NCI-H146 (cell line): ENCODE measurements around the gene EFCAB6.

Experiments used
- DNase-seq: peaks from one replicate; lab custom pipeline; 2025; lab: John Stamatoyannopoulos, UW

EFCAB6 gene

GRCh38 chr22:43817402-43817801 is 5.3 kb upstream of the EFCAB6 start:
- DNase-seq = no peak

GRCh38 chr22:43814264-43814663 is 2.2 kb upstream of the EFCAB6 start:
- no peak for DNase-seq

DNA sequence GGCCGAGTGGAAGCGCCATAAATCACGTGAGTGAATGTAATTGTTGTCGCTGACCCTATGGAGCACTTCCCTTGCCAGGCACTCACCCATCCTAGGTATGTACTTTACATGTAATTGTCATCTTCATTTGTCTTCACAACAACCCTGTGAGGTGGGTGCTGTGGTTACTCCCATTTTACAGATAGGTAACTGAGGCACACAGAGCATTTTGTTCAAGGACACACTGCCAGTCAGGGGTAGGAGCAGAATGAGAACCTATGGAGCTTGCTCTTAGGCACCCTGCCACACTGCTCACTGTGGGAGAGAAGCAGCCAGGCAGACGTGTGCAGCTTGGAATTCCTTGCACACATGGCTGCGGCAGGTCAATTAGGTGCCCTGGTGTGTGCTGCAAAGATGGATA is 785 bp upstream of the EFCAB6 start:
- no peak for DNase-seq

GRCh38 chr22:43811777-43812148 is 342 bp downstream of the EFCAB6 start:
- DNase-seq = no peak

DNA sequence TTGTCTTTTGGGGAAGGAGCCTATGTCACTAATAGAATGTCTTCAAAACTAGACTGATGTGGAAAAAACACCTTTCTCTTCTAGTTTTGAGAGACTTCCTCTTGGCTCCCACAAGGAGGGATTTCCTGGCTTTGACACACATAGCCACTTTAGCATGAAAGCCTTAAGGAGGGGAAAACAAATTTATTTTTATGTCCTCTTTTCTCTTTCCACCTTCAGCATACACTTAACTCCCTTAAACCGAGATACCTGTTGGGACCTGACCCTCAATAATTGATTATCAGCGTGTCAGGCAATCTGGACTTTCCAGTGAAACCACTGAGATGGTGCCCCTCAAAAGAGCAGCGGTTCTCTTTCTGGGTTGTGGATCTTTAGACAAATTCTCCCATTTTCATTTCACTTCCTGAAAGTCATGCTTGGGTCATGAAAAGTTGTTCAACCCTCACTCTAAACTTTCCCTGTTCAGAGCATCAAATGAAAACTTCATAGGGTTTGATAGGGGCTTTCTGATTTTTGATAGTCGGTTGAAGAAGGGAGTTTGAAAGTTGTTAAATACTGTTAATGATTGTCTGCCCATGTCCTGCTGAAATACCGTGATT is 9.1 kb downstream of the EFCAB6 start:
- no peak for DNase-seq

GRCh38 chr22:43800970-43801369 is 11.1 kb downstream of the EFCAB6 start:
- DNase-seq = no peak

DNA sequence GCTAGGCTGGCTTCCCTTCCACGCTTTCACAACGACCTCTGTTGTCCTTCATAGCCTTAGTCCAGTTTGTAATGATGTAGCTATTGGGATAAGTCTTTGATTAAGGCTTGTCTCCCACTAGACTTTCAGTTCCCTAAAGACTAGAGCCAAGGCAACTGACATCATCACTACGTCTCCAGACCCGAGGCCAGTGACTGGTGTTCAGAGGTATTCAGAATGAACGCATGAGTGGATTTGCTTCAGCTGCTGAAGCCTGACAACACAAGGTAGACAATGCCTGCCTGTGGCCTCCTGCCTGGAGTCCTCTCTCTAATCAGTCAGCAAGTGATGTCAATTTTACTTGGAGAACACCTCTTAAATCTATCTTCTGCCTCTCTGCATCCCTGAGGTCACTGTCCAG is 13.6 kb downstream of the EFCAB6 start:
- no peak for DNase-seq

DNA sequence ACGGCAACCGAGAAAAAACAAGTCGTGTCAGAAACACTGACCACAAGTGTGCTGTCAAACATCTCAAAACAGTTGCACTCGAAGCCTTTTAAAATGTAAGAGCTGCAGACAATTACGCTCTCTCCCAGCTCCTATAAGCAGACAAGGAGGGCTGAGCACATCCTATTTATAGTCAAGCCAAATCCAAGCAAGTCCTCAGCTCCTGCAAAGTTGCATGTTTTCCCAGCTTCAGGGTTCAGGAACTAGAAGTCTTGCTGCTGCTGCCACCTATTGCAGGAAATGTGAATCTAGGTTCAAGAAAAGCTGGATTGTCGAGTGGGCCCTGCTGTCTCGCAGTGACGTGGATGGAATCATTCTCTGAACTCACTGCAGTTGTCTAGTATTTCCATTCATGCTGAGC is 15.5 kb downstream of the EFCAB6 start:
- DNase-seq = no peak

GRCh38 chr22:43795320-43795719 is 16.8 kb downstream of the EFCAB6 start:
- no peak for DNase-seq

DNA sequence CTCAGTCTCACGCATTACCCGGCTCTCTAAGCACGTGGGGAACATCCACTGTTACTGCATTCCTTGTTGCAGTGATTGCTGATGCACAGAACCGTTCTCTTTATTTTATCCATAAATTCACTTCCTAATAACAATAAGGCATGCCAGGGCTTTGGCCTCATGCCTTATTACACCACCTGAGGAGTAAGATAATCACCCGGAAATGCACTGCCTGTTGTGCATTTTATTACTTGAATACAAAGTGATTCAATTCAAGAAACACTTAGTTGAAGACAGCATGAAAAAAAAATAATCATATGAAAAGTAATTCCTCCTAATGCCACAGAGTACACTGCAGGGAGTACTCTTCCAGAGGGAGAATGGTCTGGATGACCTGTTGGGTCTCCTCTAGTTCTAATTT is 19.2 kb downstream of the EFCAB6 start:
- no peak for DNase-seq

GRCh38 chr22:43789452-43789851 is 22.7 kb downstream of the EFCAB6 start:
- DNase-seq = no peak

- no peak for DNase-seq
Measured at GRCh38 chr22:43783777-43784176, 28.3 kb downstream of the EFCAB6 start.

DNA sequence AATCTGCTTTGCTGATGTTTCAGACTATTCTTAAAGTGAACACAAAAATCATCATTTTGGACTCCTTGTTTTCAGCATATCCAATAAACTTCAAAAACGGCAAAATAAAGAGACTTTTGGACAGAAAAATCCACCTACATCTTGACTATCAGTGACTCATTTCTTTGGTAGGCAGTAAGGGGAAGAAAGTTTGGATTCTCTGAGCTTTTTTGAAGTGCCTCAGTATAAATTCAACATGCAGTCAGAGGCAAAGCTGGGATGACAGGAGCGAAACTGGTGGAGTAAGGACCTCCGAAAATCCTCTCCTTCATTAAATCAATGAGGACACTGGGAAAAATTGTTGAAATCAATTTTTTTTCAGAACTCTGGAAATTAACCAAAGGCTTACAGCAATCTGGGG is 29.7 kb downstream of the EFCAB6 start:
- DNase-seq = no peak

DNA sequence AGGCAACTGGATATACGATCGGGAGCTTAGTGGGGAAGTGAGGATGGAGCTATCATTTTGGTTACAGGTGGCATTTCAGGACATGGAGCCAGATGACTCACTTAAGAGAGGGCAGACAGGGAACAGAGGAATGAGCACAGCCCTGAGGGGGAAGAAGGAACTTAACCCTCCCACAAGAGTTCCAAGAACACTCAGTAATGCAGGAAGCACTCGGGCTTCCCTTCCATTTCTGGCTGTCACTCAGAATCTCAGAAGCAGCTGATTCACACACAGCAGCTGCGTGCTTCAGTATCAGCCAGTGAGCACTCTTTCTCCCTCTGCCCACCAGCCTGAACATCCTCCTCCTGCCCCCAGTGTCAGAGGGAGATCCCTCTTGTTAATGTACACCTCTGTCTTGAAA is 34.8 kb downstream of the EFCAB6 start:
- DNase-seq = no peak

DNA sequence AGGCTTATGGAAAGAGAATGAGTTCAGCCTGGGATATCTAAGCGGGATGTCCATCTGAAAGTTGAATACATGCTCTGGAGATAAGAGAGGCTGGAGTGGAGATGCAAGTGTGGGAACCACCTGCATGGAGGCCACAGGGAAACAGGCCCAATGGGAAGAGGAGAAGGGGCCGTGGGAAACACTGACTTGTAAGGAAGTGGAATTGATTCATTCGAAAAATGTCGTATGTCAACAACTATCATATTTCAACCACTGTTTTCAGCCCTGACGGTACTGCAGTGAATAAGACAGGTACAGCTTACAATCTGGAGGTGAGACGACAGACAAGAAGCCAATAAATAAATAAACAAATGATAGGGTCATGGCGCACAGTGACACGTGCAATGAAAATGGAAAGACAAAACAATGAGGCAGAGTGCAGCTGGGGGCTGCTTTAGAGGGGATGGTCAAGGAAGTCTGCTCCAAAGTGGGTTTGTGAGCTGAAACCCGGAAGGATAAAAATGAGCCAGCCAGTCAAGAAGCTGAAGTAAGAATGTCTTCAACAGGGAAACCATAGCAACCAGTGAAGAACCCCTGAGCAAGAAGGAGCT is 35.9 kb downstream of the EFCAB6 start:
- DNase-seq = no peak

- DNase-seq = no peak
Measured at GRCh38 chr22:43774318-43774915, 37.7 kb downstream of the EFCAB6 start.

GRCh38 chr22:43772831-43773230 is 39.3 kb downstream of the EFCAB6 start:
- DNase-seq = no peak

DNA sequence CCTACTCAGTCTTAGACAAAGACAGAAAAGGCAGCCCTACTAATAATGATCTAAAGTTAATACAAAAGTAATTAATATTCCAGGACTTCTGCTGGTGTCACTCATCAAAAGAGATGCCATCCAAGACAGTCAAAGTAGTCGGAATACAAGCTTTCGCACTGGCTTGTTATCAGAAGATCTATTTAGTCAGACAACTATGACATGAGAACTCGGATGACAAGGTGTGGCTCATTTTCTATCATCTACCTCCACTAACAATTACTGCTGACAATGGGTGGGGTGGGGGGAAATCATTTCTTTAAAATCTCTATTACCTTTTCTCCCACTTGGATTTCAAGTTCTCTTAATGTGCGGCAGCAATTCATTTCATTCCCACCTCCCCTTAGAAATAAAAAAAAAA is 56.7 kb downstream of the EFCAB6 start:
- DNase-seq = no peak

GRCh38 chr22:43755011-43755410 is 57.1 kb downstream of the EFCAB6 start:
- DNase-seq = no peak

DNA sequence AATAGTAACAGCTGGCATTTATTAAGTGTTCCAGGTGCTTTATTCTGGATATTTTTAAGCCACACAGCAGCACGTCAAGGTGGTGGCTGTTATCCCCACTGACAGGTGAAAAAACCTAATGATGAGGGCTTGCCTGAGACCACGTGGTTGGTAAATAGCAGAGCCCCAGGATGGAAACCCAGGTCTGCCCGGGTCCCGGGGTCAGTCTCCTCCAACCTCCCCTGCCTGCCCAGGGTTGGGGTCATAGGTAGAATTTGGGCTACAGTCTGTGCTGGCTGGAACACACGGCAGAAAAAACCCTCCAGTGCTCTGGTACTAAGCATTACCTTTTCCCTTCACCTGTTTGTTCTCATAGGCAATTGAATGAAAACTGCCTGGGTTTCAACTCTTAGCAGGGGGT is 57.9 kb downstream of the EFCAB6 start:
- no peak for DNase-seq

- no peak for DNase-seq
Measured at GRCh38 chr22:43753688-43754087, 58.4 kb downstream of the EFCAB6 start.

- no peak for DNase-seq
Measured at GRCh38 chr22:43750751-43751150, 61.4 kb downstream of the EFCAB6 start.

DNA sequence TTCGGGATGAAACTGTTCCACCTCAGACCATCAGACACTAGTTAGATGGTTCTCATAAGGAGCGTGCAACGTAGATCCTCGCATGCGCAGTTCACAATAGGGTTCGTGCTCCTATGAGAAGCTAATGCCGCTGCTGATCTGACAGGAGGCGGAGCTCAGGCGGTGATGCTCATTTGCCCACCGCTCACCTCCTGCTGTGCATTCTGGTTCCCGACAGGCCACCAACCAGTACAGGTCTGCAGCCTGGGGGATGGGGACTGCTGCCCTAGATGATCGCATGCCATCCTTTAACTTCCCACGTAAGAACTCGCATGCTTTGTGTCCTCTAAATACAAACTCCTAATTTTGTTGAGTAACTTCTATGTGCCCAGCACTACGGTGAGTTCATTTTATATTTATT is 62.6 kb downstream of the EFCAB6 start:
- DNase-seq = no peak

DNA sequence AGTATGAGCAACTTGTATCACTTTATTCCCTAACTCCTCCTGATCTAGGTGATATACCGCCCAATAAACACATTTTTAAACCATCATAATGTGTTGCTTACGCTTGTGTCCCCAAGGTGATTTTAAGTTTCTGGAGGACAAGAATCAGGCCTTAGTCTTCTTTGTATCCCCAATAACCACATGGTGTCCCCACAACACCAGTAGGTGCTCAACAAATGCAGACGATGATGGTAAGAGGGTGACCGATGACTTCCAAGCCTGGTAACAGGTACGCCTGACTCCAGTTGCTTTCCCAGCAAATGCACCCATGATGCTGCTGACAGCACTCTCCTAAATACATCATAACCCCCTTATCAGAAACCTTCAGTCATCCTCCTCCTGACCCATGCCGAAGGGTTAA is 64.2 kb downstream of the EFCAB6 start:
- DNase-seq = no peak
